ENCODE data around the gene PRKCA.
A peak's percentile ranks its signal among the peaks of the same experiment; 100 is the strongest.

Gene PRKCA

GRCh38 chr17:66760324-66760723 lies 457.9 kb downstream of the PRKCA start:
- no peak for DNase-seq

GRCh38 chr17:66762276-66762675 lies 459.9 kb downstream of the PRKCA start:
- no peak for DNase-seq

- no peak for DNase-seq
These were observed 460.6 kb downstream of the PRKCA start for GRCh38 chr17:66763056-66763455.

- DNase-seq = peak; percentile 92 to 96
These were observed 462.1 kb downstream of the PRKCA start for GRCh38 chr17:66764506-66764905.

DNA sequence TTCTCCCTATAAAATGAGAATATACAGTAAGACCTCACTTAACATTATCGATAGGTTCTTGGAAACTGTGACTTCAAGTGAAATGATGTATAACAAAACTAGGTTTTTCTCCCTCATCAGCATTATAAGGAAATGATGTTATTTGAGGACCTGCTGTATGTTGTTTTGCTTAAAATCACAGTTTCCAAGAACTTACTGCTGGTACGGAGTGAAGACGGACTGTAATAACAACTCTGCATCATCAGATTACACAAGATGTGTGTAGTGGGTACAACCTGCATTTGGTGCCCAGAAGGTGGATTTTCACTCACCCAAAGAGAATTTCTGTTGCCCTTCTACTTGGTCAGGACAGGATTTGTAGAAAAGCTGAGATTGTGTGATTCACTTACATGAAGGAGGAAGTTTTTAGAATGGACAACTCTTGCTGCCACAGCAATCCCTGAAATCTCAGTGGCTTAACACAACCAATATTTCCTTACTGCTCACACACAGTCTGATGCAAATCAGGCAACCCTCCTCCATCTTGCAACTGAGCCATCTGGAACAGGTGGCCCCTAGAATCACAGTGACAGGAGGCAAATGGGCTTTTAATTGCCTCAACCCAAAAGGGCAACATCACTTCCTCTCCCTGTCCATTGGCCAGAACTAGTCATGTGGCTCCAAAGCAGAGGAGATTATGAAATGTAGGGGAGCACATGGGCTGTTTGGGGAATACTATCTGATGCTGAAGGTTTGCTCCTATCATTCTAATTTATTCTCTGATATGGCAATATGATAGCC lies 464.9 kb downstream of the PRKCA start:
- DNase-seq = peak in 1 of 2 experiments; percentile 30

DNA sequence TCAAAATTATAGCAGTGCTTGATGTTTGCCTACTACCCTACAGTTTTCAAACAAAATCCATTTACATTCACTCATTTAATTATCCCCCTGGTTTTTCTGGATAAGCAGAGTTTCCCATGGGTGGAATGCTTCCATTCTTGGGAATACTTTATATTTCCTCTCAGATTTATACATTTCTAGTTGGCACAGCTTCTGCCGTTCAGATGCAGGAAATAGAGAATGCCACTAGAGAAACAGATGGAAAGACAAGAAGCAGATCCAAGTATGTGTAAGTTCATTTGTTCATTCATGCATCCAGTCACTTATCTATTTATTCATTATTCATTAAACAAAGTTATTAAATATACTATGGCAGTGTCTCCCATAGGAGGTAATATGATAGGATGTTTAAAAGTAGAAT lies 467.5 kb downstream of the PRKCA start:
- peak in 1 of 2 experiments; percentile 9 for DNase-seq

DNA sequence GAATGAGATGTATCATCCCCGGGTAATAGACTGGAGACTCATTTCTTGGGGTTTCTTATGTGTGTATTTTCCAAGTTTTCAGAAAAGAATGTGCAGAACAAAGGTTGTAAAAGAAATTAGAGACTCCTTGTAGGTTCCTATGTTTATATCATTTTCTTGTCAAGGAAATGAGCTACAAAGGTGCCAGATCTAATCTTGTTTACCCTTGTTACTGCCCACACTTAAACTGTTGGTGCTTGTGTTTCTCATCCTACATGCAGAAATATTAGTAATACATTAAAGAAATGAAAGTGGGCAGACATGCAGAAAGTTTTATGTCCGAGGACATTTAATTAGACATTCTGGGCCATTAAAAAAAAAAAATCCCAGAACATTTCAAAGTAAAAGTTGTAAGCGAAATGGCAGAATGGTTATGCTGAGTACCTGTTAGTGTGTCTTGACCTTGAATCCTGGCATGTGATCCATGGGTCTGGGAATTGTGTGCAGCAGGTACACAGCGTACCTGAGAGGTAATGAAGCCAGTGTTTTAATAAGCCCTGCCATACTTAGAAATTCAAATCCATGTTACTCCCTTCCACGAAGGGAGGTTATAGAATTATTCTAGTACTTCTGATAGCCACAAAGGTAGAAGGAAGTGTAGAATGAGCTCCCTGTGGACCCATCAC lies 469.9 kb downstream of the PRKCA start:
- no peak for DNase-seq

- no peak for DNase-seq
These were observed 472.9 kb downstream of the PRKCA start for GRCh38 chr17:66775271-66775670.

DNA sequence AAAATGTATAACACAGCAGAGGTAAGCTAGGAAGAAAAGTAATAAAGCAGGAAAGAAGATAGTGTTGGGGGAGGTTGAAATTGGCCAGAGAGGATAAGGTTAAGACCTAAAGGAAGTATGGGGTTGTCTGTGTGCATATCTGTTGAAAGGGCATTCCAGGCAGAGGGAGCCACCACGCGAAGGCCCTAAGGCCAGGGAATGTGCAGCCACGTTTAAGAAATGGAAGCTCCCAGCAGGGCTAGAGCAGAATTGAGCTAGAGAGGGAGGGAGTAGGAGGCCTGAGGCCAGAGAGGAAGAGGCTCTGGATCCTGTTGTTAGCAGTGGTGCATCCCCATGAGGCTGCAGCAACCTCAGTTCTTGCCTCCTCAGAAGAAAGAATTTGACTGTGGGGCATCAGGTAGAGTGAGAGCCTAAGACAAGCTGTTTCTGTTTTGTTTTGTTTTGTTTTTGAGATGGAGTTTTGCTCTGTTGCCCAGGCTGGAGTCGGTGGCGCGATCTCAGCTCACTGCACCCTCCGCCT lies 473.5 kb downstream of the PRKCA start:
- DNase-seq = no peak

- no peak for DNase-seq
These were observed 474.7 kb downstream of the PRKCA start for GRCh38 chr17:66776999-66777688.

DNA sequence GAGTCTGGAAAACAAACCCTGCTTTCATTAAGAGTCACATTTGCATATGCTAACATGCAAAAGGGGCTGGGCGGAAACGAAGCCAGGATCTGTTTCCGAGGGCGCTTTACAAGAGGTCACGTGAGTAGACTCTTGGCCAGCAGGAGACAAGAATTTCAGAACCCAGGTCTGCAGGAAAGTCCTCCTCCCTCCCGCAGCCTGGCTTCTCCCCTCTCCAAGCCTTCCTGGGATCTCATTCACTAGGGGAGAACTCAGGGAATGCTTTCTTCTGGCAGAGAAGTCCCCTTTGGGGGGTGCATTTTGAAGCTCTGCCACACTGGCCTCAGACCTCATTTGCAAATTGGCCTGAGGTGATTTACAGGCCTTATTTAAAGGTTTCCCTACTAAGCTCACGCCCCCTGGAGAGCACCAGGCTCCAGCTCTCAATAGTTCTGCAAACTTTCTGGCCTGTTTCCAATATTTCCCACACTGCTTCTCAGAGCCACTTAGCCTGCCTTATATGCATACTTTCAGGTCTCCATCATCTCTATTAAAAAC lies 475.3 kb downstream of the PRKCA start:
- no peak for DNase-seq

- DNase-seq = no peak
These were observed 476.3 kb downstream of the PRKCA start for GRCh38 chr17:66778531-66779236.

GRCh38 chr17:66779237-66779606 lies 476.8 kb downstream of the PRKCA start:
- no peak for DNase-seq

- no peak for DNase-seq
These were observed 478.7 kb downstream of the PRKCA start for GRCh38 chr17:66781135-66781534.

- DNase-seq = no peak
These were observed 480.4 kb downstream of the PRKCA start for GRCh38 chr17:66782851-66783250.

- no peak for DNase-seq
These were observed 481.4 kb downstream of the PRKCA start for GRCh38 chr17:66783656-66784381.

DNA sequence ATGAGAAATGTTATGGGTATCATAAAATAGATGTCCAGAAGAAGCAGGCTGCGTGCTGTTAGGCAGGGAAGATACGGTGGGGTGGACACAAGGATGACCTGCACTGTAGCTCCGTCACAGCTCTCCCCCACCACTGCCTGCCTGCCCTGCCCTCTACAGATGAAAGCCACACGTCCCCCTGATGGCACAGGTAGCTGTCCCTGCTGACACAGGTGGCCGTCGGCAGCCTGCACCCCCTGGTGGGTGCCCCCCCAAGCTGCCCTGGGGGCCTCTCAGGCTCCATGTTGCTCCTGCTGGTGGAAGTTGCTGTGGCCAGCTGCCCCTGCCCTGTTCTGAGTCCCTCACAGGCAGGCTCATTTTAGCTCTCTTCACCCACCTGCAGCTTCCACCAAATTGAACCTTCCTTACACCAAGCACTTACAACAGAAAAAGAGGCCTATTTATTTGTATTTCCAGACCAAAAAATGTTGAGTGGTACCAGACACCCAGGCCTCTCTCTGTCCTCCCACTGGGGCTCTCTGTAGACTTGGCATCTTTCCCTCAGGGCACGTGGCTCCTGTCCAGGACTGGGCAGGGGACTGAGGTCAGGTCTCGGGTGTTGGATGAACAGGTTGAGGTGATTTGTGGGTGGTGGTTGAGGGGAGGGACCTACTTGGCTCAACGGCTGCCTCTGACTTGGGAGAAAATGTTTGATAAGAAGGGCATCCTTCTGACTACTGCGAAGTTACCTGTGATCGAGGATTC lies 482.4 kb downstream of the PRKCA start:
- no peak for DNase-seq

- no peak for DNase-seq
These were observed 483.7 kb downstream of the PRKCA start for GRCh38 chr17:66786107-66786506.

GRCh38 chr17:66787914-66788313 lies 485.5 kb downstream of the PRKCA start:
- no peak for DNase-seq

- DNase-seq = no peak
These were observed 486.7 kb downstream of the PRKCA start for GRCh38 chr17:66789093-66789492.

GRCh38 chr17:66789961-66790437 lies 487.6 kb downstream of the PRKCA start:
- DNase-seq = no peak

All from NCI-H446 (cell line).